ENCODE results near the gene TRIM8. TPM values are rescaled to one million over a fixed set of nuclear protein-coding genes. Genes with fewer than 3 reads are reported as not detected.
A peak's percentile ranks its signal among the peaks of the same experiment; 100 is the strongest.

The TRIM8 gene
- total and polyA plus RNA-seq, 2 of the 8 experiments (the other 6 are each of a cell fraction or from before 2014, with no cell fraction given), result 24.9 to 38.8 TPM

GRCh38 chr10:102641880-102642735 lies 2.2 kb upstream of the TRIM8 start (continued):
- TF ChIP-seq POLR2A (IDR thresholded peaks at IDR 0.05; ENCODE audit: control extremely low read depth in 1 of 2, low read depth in 2 of 2, low read length in 2 of 2), result peak in 1 of 2 experiments; percentile 77; a peak in 2 of 3 replicates
- no peak for TF ChIP-seq GTF2F1 (IDR thresholded peaks at IDR 0.05; ENCODE audit: borderline replicate concordance, low read depth, low read length)
